Measurements from ENCODE around the gene PDE7B.

Gene PDE7B

GRCh38 chr6:136235233-136235564 lies 383.7 kb downstream of the PDE7B start:
- POLR2A ChIA-PET: no interaction called here
- no peak for TF ChIP-seq CTCF (IDR thresholded peaks at IDR 0.05; ENCODE audit: control extremely low read depth, extremely low read depth, low read depth, missing control alignments)

GRCh38 chr6:136236466-136237293 lies 385.2 kb downstream of the PDE7B start:
- no peak for TF ChIP-seq CTCF (IDR thresholded peaks at IDR 0.05; ENCODE audit: control extremely low read depth, extremely low read depth, low read depth, missing control alignments)
- ChIA-PET CTCF (interaction anchor here (0.8 to 10.4 kb wide), 4 partner anchors 9 to 27 kb away, joined by 3 to 83 read pairs (median 4); partner anchors contain the start of gene MTFR2), POLR2A (interaction anchor here (0.5 kb wide), 1 partner anchor 17 kb away, joined by 3 read pairs; no protein-coding TSS in a partner anchor)
- DNase-seq (ENCODE audit: extremely low spot score): no peak

More at GRCh38 chr6:136235233-136235564, 383.7 kb downstream of the PDE7B start:
- CTCF ChIA-PET: interaction anchor here (0.9 to 10.4 kb wide), 4 partner anchors 8 to 82 kb away, joined by 3 to 83 read pairs (median 3); no protein-coding TSS in a partner anchor
- no peak for DNase-seq (ENCODE audit: extremely low spot score)

- no peak for DNase-seq (ENCODE audit: extremely low spot score)
- POLR2A ChIA-PET: no interaction called here
These were observed 392.6 kb downstream of the PDE7B start for GRCh38 chr6:136244061-136244616.

More at GRCh38 chr6:136244061-136244616, 392.6 kb downstream of the PDE7B start:
- CTCF ChIA-PET: interaction anchor here (10.4 kb wide), 1 partner anchor 17 kb away, joined by 83 read pairs; no protein-coding TSS in a partner anchor
- no peak for TF ChIP-seq CTCF (IDR thresholded peaks at IDR 0.05; ENCODE audit: control extremely low read depth, extremely low read depth, low read depth, missing control alignments)

Data from GM10248 (cell line).